OCI-M2 (cell line): Measurements from ENCODE around the gene ATP11B.

Source experiments
- DNase-seq: peaks from one replicate; lab custom pipeline; 2025; ENCODE audit not compliant: unreplicated experiment; lab: John Stamatoyannopoulos, UW

ATP11B gene

GRCh38 chr3:182792901-182793662 lies at the start of gene ATP11B:
ATP11B (plus strand) TSS chr3:182793504; CDS start chr3:182793760, 256 bp downstream.
- DNase-seq = no peak

DNA sequence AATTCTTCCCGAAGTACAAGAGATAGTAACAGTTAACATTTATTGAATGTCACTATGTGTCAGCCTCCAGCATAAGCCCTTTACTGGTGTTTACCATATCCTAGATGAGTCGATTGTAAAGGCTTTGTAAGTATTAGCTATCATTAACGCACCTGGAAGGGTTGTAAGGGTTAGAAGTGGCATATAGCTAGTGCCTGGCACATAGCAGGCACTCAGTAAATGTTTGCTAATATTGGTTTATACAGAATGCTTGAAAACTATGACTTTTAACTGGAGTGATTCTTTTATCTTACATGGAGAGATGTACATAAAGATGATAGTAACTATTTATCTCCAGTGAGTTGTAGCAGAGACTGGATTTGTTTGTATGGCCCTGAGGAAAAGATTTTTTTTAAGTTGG lies 46.3 kb upstream of the ATP11B start:
- no peak for DNase-seq

DNA sequence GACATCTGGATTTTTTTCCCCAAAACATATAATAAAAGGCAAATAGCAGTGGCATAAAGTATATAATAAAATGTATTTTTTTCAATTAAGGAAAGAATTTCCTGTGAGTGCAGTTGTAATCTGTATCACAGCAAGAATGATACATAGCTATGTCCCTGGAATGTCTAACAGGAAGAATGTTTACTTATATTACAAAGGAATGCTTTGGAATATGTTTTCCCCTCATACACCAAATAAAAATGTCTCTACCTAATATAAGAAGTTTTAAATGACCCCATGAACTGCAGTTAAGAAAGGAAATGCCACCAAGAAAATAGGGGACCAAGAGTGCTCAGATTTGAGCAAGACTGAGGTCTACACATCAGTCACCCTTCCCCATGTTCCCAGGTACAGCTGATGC lies 38.0 kb upstream of the ATP11B start:
- no peak for DNase-seq

- no peak for DNase-seq
Measured at GRCh38 chr3:182755712-182756111, 37.6 kb upstream of the ATP11B start.

DNA sequence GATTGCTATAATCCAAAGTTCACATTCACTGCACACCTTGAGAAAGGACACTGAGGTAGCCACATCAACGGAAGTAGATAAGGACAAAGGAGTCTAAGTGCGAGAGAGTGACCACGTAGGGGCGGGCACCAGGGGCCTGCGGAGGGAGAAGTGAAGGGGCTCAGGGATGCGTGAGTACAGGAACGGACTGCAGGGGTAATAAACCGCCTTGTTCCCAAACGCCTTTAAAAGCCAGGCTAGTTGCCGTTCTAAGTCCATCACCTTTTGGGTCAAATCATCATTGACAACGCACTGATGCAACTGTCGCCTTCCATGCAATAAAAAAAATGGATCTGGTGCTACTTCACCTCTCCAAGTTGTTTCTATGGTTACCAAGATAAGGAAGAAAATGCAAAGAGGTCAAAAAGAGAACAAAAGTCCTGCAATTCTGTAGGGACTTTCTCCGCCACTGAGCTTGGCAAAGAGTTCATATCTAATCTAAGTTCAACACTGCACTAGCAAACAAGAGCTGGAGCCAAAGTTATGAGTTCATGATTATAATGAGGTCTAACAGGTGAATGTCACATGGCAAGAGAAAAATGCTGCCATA lies 32.6 kb upstream of the ATP11B start:
- no peak for DNase-seq

DNA sequence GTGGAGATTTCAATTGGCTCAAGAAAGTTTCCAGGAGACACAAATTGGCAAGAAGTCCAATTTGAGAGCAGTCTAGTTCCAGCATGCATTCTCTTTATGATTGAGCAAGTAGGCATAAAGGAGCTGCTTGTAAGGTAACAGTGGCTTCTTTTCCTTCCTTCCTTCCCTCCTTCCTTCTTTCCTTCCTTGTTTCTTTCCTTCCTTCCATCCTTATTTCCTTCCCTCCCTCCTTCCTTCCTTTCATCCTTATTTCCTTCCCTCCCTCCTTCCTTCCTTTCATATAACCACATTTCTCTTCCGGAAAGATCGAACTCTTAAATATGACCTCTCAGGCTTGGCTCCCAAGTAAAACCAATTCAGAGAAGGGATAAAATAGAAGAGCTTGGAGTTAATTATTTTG lies 29.4 kb upstream of the ATP11B start:
- DNase-seq = no peak

- DNase-seq = no peak
Measured at GRCh38 chr3:182765287-182765686, 28.0 kb upstream of the ATP11B start.

- DNase-seq = no peak
Measured at GRCh38 chr3:182766099-182766498, 27.2 kb upstream of the ATP11B start.

DNA sequence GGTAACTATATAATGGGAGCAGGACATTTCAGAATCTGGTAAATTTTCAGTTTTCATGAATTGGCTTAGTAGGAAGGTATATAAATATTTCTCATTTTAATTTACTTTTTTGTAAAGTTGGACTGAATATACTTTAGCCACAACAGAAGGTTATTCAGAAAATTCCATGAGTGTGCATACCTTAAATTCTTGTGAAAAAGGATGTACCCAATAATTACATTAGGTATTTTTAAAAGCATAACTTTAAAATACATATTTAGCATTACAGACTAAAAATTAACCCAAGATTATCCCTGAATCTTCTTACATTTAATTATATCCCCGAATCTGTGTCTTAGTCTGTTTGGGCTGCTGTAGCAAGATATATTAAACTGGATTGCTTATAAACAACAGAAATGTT lies 24.9 kb upstream of the ATP11B start:
- DNase-seq = no peak

GRCh38 chr3:182769673-182770072 lies 23.6 kb upstream of the ATP11B start:
- DNase-seq = no peak

DNA sequence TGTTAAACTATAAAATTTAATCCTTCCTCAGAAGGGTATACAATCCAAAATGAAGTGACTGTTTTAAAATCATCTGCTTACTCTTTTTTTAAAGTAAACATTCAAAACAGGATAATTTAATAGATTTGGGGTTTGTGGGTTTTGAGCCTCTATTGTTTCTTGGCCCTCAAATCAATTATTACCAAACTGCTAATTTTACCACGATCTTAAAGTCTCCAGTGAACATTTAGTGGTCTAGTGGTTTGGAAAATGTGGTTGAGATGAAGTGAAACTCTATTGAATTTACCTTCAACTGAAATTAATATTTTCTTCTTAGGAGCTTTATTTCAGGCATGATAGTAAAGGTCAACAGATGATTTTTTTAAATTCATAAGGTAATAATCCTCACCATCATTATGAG lies 11.2 kb upstream of the ATP11B start:
- DNase-seq = no peak

DNA sequence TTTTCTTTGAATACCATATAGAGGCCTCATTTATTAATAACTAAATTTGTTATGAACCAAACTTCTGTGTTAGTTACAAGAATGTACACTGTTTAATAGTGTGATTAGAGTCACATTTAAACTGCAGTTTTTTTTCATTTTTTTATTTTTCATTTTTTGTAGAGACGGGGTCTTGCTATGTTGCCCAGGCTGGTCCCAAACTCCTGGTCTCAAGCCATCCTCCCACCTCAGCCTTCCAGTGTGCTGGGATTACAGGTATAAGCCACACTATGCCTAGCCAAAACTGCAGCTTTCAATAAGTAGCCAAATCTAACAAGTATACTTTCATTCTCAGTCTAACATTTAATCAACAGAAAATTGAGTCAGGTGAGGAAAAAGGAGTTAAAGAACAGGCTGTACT lies 10.2 kb upstream of the ATP11B start:
- DNase-seq = no peak

DNA sequence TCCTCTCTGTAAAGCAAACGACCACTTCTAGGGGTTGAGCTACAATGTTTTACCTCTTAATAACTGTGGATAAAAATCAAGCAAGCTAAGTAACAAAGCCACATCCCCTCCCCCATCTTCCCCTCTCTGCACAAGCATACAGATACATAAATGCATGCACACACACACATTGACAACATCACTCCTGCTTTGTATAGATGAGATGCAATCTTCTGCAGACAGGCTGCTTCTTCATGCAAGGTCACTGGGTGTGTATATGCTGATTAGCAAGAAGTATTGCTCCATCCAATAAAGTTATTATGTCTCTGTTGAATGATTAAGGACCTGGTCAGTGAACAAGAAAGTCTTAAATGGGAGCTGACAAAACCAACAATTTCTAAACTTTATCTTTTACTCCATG lies 8.8 kb upstream of the ATP11B start:
- DNase-seq = no peak

DNA sequence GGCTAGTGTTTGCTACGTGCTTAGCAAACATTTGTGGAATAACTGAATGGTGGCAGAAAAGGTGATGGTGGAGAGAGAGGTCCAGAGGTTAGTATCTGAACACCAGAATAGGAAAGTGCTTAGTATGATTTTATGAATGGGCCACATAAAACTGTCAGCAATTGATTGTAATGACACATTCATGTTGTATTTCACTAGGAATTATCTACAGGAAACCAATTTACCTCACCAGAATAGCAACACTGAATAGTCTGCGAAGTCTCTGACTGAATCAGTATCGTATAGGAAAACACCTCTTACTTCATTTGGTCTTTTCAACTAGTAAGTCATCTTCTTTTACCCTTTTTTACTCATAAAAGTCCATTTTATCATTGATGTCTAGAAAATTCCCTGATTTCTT lies 8.2 kb upstream of the ATP11B start:
- no peak for DNase-seq

GRCh38 chr3:182785756-182786155 lies 7.5 kb upstream of the ATP11B start:
- DNase-seq = no peak

DNA sequence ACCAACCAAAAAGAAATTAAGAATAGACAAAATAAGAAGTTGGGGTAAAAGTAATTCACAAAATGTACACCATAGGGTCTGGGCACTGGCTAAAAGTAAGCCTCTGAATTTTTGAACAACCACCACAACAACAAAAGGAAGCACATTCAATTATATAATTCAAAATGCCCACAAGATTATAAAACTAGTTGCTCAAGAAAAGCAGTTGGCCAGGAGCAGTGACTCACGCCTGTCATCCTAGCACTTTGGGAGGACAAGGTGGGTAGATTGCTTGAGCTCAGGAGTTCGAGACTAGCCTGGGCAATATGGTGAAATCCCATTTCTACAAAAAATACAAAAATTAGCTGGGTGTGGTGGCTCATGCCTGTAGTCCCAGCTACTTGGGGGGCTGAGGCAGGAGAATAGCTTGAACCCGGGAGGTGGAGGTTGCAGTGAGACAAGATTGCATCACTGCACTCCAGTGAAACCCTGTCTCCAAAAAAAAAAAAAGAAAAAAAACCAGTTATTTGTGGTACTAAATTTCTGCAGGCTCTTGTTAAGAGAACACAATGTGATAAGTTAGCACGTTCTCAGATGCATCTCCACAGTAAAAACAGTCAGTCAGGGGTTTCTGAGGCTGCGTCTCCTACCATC lies 6.6 kb upstream of the ATP11B start:
- no peak for DNase-seq

GRCh38 chr3:182787302-182788036 lies 5.8 kb upstream of the ATP11B start:
- DNase-seq = peak; percentile 28

DNA sequence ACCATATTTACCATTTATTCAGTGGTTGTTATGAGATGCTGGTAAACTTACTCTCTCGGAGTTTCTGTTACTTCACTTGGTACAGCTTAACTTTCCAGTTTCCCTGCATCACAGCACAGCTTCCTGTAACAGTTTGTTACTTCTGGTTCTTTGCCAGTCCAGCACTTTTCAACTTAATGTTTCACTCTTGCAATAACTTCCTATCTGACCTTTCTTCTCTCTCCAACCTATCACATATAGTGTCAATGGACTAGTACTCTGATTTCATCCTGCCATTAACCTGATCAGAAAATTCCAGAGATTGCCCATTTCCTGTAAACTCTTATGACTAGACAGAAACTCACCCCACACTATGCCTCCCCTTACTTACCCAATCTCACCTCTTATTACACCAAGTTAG lies 3.9 kb upstream of the ATP11B start:
- no peak for DNase-seq

DNA sequence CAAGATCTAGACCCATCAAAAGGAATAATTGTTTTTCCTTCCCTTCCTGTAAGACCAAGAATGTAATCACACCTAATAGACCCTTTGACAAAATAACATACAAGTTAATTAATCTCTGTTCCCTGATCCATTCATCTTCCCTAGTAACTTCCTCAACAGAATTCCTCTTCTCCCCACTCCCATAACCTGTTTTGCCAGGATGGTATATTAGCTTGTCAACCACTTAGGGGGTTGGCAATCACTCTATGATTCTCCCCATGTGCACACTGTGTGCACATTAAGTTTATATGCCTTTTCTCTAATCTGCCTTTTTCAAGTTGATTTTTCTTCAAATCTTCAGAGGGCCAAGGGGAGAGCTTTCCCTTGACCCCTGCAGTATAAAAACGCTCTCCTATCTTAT lies 2.7 kb upstream of the ATP11B start:
- DNase-seq = no peak

DNA sequence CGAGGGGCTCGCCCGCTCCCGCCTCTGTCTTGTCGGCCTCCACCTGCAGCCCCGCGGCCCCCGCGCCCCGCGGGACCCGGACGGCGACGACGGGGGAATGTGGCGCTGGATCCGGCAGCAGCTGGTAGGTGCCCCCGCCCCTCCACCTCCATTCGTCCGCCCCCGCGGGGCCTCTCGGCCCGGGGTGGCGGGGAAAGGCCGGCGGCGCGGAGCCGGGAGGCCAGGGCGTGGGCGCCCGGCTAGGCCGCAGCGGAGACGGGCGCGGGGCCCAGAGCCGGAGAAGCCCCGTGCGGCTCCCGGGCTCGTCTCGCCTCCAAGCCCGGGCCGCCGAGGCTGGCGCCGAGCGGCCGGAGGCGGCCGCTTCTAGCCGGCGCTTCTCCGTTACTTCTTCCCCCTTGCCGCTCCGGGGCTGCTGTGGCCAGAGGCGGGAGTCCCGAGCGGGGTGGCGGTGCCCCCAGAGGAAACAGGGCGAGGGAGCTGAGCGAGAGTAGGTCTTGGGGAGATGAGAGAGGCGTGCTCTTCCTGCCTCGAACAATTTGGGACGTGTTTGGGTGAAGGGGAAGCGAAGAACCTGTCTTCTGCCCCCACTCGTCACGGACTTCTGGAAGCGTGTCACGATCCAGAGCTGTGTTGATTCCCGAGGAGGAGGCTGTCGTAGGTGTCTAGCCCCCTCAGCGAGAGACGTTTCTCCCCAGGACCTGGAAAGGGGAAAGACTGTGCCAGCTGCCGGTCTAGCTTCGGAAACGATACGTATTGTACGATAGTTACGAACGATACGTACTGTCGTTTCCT lies 555 bp downstream of the ATP11B start:
- DNase-seq = no peak
